ENCODE measurements around the gene SULT1A1. TPM values are rescaled to one million over a fixed set of nuclear protein-coding genes. Genes with fewer than 3 reads are reported as not detected.
"Not testable (repeated sequence)": the region's sequence is repeated elsewhere in the genome, so short reads cannot be mapped to it uniquely, and the experiment has no call there.

SULT1A1 gene
- total and polyA plus RNA-seq, 2 of the 4 experiments (the other 2 are of a cell fraction), result 1.2 to 1.6 TPM

- H3K4me2 ChIP-seq (ENCODE audit: low read depth, low read length), result no peak overlapping the region
- TF ChIP-seq CHD1 (IDR thresholded peaks at IDR 0.05; ENCODE audit: low read depth, low read length), result no peak
- TF ChIP-seq RAD21 (IDR thresholded peaks at IDR 0.05; ENCODE audit: low read length), result no peak
- no peak for TF ChIP-seq CTCF (conservative IDR thresholded peaks at IDR 0.05; ENCODE audit: low read depth, low read length)
- TF ChIP-seq USF2 (IDR thresholded peaks at IDR 0.05; ENCODE audit: low read depth, low read length), result no peak
- no peak for TF ChIP-seq RFX5 (IDR thresholded peaks at IDR 0.05; ENCODE audit: low read depth, low read length)
These were observed 42.6 kb downstream of the SULT1A1 start for GRCh38 chr16:28567292-28567691.

GRCh38 chr16:28566233-28566925 lies 43.5 kb downstream of the SULT1A1 start:
- H3K9ac ChIP-seq (ENCODE audit: low read depth, low read length); H3K56ac ChIP-seq (ENCODE audit: extremely low read depth, insufficient read depth, low read length); H2AFZ ChIP-seq (replicated peaks; ENCODE audit: low read length, poor library complexity); H3K23ac ChIP-seq (ENCODE audit: low read depth, low read length); BruUV-seq (replicated peaks); H2BK120ac ChIP-seq (ENCODE audit: low read depth, low read length); H3K27me3 ChIP-seq (ENCODE audit: control insufficient read depth, insufficient read depth, low read length); H4K20me1 ChIP-seq (ENCODE audit: insufficient read depth, low read length); H3K4ac ChIP-seq (ENCODE audit: low read depth, low read length); H4K8ac ChIP-seq (ENCODE audit: low read depth in 2 of 2, low read length in 2 of 2); H3K9me1 ChIP-seq (ENCODE audit: insufficient read depth, low read length); H3K4me2 ChIP-seq (ENCODE audit: low read depth, low read length); H2BK15ac ChIP-seq (ENCODE audit: low read depth, low read length); H4K91ac ChIP-seq (ENCODE audit: insufficient read depth, low read depth, low read length); H2BK5ac ChIP-seq (ENCODE audit: low read depth, low read length, poor library complexity, severe bottlenecking); H3K36me3 ChIP-seq (ENCODE audit: control insufficient read depth, insufficient read depth, low read length); H2BK20ac ChIP-seq (ENCODE audit: low read depth, low read length); dilution Hi-C loops (cut with HindIII; ENCODE audit: low sequenced_read_pairs, unreplicated experiment); H2AK9ac ChIP-seq (replicated peaks; ENCODE audit: low read depth, low read length, poor library complexity); H2AK5ac ChIP-seq (ENCODE audit: low read depth, low read length); H3K4me3 ChIP-seq (ENCODE audit: insufficient read depth, low read depth, low read length); H3K14ac ChIP-seq (replicated peaks; ENCODE audit: low read depth, low read length); H3K4me1 ChIP-seq (ENCODE audit: control insufficient read depth, insufficient read depth, low read length); DNase-seq; intact Hi-C loops (cut with micrococcal nuclease); H3K18ac ChIP-seq (ENCODE audit: low read depth, low read length); POLR2A ChIA-PET (ENCODE audit: unreplicated experiment); ATAC-seq (ENCODE audit: low read depth); H3K9me3 ChIP-seq (ENCODE audit: control insufficient read depth, insufficient read depth, low read length); H4K5ac ChIP-seq (ENCODE audit: low read depth, low read length); CTCF ChIA-PET; H3K27ac ChIP-seq (ENCODE audit: insufficient read depth, low read length); in situ Hi-C loops (cut with MboI; ENCODE audit: low sequenced_read_pairs): not testable (repeated sequence)
- H3K79me1 ChIP-seq (ENCODE audit: low read depth in 1 of 2, low read length in 2 of 2), result peaks cover 14 to 35% of the 10 kb centered on the region in 2 experiments
- no CpG with 5 or more reads among the region's 4 CpGs for WGBS, 2 experiments (ENCODE audit: extremely low coverage in 2 of 2, insufficient read length in 1 of 2)

More at GRCh38 chr16:28567292-28567691, 42.6 kb downstream of the SULT1A1 start:
- Histone ChIP-seq H2AK9ac (replicated peaks; ENCODE audit: low read depth, low read length, poor library complexity) (no peak overlapping the region), H3K18ac (ENCODE audit: low read depth, low read length) (no peak overlapping the region), H3K4me1 (ENCODE audit: control insufficient read depth, insufficient read depth, low read length) (no peaks in the 10 kb centered on the region), H2AFZ (replicated peaks; ENCODE audit: low read length, poor library complexity) (no peak overlapping the region), H3K9me3 (ENCODE audit: control insufficient read depth, insufficient read depth, low read length) (peaks cover 3% of the 10 kb centered on the region), H3K4ac (ENCODE audit: low read depth, low read length) (no peak overlapping the region), H3K4me3 (ENCODE audit: insufficient read depth, low read depth, low read length) (no peak overlapping the region), H2BK5ac (ENCODE audit: low read depth, low read length, poor library complexity, severe bottlenecking) (no peak overlapping the region), H3K36me3 (ENCODE audit: control insufficient read depth, insufficient read depth, low read length) (peaks cover 3% of the 10 kb centered on the region; the same call in 1 of the 2 replicates), H3K56ac (ENCODE audit: extremely low read depth, insufficient read depth, low read length) (no peak overlapping the region), H4K91ac (ENCODE audit: insufficient read depth, low read depth, low read length) (no peak overlapping the region), H4K20me1 (ENCODE audit: insufficient read depth, low read length) (no peaks in the 10 kb centered on the region), H4K5ac (ENCODE audit: low read depth, low read length) (no peak overlapping the region), H2BK120ac (ENCODE audit: low read depth, low read length) (no peak overlapping the region), H3K79me1 (ENCODE audit: low read depth in 1 of 2, low read length in 2 of 2) (peaks cover 15 to 26% of the 10 kb centered on the region in 2 experiments), H3K27ac (ENCODE audit: insufficient read depth, low read length) (no peak overlapping the region), H2BK20ac (ENCODE audit: low read depth, low read length) (no peak overlapping the region), H2BK15ac (ENCODE audit: low read depth, low read length) (no peak overlapping the region), H3K9me1 (ENCODE audit: insufficient read depth, low read length) (peaks cover 2% of the 10 kb centered on the region; the same call in 1 of the 2 replicates), H3K9ac (ENCODE audit: low read depth, low read length) (no peak overlapping the region), H2AK5ac (ENCODE audit: low read depth, low read length) (no peak overlapping the region), H3K23ac (ENCODE audit: low read depth, low read length) (no peak overlapping the region), H4K8ac (ENCODE audit: low read depth in 2 of 2, low read length in 2 of 2) (no peak overlapping the region), H3K14ac (replicated peaks; ENCODE audit: low read depth, low read length) (no peak overlapping the region), H3K27me3 (ENCODE audit: control insufficient read depth, insufficient read depth, low read length) (no peaks in the 10 kb centered on the region)
- in situ Hi-C loops (cut with MboI; ENCODE audit: low sequenced_read_pairs) (no loop called here), intact Hi-C loops (cut with micrococcal nuclease) (no loop called here), dilution Hi-C loops (cut with HindIII; ENCODE audit: low sequenced_read_pairs, unreplicated experiment) (no loop called here)
- ChIA-PET POLR2A (ENCODE audit: unreplicated experiment) (no interaction called here), CTCF (no interaction called here)
- WGBS, 2 experiments (ENCODE audit: extremely low coverage in 2 of 2, insufficient read length in 1 of 2), result 67% methylated on average over 1 of the region's 2 CpGs; no CpG with 5 or more reads in 1 of the 2 experiments
- no peak for ATAC-seq (ENCODE audit: low read depth)
- no TSS peak for BruUV-seq (replicated peaks)
- DNase-seq, result no peak

Measured in IMR-90 (cell line).